ENCODE data around the gene HHAT.
A peak's percentile ranks its signal among the peaks of the same experiment; 100 is the strongest.
"Not testable (repeated sequence)": the region's sequence is repeated elsewhere in the genome, so short reads cannot be mapped to it uniquely, and the experiment has no call there.

The HHAT gene

DNA sequence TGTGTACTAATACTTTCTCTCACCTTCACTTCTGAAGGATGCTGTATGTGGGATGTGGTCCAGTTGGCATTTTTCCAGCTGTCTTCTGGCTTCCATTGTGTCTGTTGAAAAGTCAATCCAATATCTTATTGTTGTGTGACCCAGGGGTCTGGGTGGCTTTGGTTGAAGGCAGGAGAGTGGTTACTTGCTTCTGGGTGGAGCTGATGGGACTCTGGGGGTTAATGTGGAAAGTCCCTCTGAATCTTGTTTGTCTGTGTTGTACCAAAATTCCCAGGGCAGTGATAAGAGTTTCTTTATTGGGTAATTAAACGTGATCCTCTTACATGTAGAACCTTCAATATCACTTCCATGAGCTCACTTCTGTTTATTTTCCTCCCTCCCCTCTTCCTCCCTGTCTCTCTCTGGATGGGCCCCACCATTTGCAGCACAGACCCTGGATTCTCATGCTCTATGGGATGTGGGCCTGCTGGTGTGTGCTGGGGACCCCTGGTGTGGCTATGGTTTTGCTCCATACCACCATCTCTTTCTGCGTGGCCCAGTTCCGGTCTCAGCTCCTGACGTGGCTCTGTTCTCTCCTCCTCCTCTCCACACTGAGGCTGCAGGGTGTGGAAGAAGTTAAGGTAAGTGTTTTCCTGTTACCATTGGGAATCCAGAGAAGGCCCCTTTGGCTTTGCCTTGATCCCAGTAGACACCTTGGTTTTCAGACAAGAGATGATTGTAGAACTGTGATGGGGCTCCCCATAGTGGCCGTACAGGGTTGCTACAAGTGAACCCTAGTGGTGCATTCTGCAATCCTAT, 71.5 kb downstream of the HHAT start:
- DNase-seq = peak; percentile 16 to 19

DNA sequence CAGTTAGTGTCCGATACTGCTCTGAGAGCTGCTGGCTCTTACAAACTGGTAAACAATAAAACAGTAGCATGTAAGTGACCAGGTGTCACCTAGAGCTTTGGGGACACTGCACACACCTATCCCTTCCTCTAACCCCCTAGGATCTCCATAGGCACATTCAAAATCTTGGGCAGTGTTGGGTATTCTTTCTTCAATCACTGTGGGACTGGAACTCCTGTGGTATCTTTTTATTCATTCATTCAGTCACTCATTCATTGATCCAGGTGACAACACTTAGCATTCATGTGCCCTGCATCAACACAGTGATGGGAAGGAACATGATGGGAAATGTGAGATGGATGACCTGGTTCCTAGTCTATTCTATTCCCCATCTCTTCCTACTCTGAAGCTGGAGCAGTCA, 73.9 kb downstream of the HHAT start:
- no peak for DNase-seq

DNA sequence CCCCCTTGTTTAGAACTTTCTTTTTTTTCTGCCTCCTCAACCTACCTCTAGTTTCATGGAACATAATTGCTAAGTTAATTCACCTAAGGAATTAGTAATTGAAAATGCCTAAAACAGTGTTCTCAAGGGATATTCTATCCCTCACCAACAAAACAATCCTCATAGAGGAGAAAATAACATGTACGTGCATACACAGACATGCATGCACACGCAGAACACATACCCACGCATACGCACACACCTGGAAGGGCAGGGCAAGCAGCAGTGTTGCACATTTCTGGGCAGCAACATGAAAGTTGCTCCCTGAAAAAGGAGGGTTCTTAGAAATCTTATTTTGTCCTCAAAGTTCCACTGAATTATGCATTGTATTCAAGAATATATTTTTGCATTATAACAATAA, 76.6 kb downstream of the HHAT start:
- DNase-seq = no peak

DNA sequence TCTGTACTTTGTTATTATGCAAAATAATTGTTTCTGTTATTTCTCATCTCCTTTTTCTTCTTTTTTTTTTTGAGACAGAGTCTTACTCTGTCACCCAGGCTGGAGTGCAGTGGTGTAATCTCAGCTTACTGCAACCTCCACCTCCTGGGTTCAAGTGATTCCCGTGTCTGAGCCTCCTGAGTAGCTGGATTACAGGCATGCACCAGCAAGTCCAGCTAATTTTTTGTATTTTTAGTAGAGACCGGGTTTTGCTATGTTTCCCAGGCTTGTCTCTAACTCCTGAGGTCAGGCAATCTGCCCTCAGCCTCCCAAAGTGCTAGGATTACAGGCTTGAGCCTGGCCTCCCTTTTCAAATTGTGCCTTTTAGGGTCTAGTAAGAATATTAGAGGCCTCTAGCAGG, 77.6 kb downstream of the HHAT start:
- not testable (repeated sequence) for DNase-seq

DNA sequence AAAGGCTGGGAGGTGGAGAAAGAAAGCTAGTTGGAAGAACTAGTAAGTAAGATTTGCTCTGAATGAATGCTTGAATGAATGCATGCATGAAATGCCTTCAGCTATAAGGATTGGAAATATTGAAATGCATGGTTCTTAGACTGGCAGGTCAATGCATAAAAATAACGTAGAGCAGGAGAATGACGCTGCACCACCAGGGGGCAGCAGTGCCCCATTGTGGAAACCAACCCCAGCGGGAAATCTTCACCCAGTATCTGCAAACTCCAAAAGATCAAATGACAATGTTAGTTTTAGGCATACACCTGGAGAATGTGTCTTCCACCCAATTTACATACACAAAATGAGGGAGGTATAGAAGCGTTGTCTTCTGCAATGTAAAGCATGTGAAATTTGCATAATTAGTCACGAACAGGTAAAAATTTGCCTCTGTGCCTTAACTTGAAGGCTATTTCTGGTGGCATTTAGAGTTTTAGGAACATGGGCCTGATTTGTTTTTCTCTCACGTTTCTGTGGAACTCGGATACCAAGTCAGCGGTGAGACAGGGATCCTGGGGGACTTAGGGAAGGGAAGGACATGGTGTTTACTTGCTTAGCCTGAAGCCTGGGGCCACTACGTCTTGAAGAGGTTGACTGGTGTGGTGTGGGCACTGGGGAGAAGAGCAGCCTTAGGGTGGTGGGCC, 78.6 kb downstream of the HHAT start:
- DNase-seq = peak; percentile 32 to 56

DNA sequence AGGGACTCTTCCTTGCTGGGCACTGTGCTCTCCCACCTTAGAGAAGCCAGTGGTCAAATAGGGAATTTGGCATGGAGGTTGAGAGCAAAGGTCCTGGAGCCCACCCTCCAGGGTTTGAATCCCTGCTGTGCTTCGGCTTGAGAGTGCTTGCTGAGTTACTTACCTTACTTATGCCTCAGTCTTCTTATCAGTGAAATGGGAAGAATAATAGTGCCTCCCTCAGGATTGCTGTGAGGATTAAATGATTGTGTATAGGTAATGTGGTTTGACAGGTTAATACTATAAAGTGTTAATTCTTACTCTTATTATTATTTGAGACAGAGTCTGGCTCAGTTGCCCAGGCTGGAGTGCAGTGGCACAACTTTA, 79.2 kb downstream of the HHAT start:
- DNase-seq = no peak

DNA sequence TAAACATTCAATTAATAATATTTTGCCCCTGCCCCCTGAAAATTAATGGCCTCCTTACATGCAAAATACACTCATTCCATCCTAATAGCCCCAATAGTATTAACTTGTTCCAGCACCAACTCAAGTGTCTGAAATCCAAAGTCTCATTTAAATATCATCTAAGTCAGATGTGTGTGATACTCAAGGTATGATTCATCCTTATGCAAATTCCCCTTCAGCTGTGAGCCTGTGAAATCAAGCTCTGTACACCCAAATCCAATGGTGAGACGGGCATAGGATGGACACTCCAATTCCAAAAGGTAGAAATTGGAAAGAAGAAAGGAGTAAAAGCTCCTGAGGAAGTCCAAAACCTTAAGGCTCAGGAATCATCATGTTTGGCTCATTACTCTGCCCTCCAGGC, 83.5 kb downstream of the HHAT start:
- DNase-seq = no peak

DNA sequence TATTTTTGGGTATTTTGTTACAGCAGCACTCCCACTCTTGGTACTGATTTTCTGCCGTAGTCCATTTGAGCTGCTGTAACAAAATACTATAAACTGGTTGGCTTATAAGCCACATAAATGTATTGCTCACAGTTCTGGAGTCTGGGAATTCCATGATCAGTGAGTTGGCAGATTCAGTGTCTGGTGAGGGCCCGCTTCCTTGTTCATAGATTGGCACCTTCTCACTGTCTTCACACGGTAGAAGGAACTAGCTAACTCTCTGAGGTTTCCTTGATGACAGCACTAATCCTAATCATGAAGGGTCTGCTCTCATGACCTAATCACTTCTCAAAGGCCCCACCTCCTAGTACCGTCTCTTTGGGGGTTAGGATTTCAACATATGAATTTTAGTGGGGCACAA, 85.2 kb downstream of the HHAT start:
- no peak for DNase-seq

DNA sequence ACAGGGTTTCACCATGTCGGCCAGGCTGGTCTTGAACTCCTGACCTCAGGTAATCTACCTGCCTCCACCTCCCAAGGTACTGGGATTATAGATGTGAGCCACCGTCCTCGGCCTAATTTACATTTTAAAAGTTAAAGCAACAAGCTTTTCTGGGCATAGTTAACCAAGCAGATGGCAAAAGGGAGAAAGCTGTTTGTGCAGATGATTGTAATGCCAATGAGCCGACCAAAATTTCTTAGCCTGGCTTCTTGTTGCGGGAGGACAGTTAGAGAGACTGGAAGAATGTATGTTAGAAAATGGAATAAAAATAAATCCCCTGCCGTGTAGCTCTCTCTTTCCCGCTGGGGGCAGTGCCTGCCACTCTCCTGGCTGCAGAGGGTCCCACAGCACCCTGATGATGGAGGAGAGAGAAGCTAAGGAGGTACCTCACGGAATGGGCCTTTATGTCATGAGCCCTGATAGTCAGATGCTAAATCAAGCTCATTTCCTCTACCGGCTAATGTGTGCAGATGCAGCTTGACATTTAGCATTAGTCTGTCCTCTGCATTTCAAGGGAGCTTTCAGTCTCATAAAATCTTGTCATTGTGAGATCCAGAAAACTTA, 87.2 kb downstream of the HHAT start:
- DNase-seq = no peak

DNA sequence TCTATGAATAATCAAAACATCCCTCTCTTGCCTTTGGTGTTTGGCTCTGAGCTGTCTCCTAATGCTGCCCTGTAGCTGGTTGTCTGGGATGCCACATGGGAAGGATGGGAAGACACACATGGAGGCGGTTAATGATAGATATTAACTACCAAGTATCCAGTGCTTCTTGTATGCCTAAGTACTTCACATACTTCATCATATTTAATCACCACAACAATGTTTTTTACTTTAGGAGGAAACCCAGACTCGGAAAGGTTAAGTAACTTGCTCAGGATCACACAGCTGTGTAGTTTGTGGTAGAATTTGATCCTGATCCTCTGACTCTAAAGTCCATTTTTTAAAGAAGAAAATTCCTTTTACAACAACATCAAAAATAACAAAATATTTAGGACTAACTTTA, 88.0 kb downstream of the HHAT start:
- no peak for DNase-seq

DNA sequence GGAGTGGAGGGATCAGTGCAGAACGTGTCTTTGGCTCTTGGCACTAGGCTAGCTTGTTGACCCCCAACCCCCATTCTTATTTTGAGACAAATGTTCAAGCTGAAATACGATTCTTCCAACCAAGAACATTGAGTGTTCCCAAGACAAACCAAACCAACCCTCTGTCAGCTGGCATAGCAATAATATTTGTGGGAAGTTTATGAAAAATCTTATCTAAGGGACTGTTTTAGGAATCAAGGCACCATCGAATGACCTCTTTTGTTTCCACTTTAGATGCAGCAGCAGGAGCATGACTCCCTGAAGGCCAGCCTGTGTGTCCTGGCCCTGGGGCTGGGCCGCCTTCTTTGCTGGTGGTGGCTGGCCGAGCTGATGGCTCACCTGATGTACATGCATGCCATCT, 89.2 kb downstream of the HHAT start:
- no peak for DNase-seq

DNA sequence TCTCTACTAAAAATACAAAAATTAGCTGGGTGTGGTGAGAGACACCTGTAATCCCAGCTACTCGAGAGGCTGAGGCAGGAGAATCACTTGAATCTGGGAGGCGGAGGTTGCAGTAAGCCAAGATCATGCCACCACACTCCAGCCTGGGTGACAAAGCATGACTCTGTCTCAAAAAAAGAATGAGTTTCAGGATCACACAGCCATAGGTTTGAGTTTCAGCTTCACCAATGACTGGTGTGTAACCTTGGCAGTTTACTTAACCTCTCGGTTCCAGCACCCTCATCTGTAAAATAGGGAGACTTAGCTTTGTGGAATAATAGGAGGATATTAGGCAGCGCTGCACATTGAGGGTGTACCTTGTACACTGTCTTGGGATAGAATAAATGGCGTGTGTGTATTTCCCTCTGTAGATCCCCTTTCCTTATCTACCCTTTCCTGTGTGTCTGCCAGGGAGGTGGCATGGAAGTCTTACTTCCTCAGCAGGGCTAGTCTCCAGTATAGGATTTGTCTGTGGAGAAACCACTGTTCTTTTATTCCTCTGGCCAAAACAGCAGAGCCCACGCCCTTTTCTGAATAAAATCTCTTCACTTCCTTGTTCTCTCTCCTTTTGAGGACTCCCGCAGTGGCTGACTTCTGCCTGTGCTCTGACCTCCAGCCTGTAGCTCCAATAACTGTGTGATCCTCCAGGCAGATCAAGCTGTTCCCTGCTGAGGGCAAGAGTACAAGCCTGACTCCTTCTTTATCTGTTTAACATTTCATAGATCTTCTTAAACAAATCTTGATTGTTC, 90.4 kb downstream of the HHAT start:
- no peak for DNase-seq

DNA sequence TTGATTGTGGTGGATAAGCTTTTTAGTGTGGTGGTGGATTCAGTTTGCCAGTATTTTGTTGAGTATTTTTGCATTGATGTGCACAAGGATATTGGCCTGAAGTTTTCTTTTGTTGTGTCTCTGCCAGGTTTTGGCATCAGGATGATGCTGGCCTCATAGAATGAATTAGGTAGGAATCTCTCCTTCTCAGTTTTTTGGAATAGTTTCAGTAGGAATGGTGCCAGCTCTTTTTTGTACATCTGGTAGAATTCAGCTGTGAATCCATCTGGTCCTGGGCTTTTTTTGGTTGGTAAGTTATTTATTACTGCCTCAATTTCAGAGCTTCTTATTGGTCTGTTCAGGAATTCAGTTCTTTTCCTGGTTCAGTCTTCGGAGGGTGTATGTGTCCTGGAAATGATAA, 98.0 kb downstream of the HHAT start:
- not testable (repeated sequence) for DNase-seq

DNA sequence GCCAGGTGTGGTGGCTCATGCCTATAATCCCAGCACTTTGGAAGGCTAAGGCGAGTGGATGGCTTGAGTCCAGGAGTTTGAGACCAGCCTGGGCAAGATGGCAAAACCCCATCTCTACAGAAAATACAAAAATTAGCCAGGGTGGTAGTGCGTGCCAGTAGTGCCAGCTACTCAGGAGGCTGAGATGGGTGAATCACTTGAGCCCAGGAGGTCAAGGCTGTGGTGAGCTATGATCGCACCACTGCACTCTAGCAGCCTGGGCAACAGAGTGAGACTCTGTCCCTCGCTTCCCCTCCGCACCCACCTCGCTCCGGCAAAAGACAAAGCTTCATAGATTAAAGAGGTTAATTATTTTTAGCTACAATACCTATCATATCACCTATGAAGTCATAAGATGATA, 100.0 kb downstream of the HHAT start:
- no peak for DNase-seq

DNA sequence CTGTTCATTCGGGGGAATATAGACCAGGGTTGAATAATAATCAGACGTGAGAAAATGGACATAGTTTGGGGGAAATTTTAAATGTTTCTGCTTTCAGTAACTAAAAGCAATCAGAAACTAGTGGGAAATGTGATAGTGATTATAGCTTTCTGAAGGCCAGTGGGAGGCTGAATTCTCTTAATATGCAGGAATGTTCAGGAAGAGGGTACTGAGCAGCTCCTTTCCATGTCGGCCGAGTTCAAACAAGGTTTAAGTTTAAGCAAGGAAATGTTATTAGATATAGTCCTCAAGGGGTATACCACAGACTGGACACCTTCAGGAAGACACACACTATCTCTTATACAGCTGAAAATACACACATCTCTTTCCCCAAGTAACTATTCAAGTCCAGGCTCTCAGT, 105.5 kb downstream of the HHAT start:
- no peak for DNase-seq

DNA sequence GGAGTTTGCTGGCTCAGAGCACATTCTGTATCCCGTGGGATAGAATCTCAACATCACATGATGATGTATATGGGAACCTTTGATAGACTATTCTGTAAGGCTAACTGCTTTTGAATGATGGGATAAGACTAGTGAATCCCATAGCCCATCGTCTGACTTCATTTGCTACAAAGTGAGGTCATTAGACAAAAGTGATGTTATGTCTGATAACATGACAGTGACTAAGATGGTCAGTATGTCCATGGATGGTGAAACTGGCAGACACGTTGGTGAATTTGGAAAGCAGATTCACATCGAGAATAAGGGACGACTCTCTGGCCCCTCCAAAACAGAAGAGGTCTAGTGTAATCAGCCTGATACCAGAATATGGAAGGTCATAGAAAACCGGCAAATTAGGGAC, 108.4 kb downstream of the HHAT start:
- no peak for DNase-seq

DNA sequence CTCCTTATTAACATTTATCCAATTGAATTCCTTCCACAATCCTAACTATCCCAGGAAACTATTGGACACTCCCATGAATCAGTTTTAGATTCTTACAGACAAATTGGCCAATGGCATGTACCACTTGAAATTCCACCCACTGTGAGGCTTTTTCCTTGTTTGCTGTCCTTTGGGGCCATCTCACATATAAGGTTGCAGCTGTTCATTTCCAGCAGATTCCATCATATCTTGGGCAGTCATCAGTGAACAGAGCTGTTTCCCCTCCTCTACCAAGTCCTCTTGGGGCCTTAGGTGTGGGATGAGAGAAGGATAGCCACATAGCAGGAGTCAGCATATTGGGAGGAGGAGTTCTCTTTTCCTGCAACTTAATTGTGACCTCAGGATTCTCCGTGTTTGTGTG, 109.1 kb downstream of the HHAT start:
- no peak for DNase-seq

DNA sequence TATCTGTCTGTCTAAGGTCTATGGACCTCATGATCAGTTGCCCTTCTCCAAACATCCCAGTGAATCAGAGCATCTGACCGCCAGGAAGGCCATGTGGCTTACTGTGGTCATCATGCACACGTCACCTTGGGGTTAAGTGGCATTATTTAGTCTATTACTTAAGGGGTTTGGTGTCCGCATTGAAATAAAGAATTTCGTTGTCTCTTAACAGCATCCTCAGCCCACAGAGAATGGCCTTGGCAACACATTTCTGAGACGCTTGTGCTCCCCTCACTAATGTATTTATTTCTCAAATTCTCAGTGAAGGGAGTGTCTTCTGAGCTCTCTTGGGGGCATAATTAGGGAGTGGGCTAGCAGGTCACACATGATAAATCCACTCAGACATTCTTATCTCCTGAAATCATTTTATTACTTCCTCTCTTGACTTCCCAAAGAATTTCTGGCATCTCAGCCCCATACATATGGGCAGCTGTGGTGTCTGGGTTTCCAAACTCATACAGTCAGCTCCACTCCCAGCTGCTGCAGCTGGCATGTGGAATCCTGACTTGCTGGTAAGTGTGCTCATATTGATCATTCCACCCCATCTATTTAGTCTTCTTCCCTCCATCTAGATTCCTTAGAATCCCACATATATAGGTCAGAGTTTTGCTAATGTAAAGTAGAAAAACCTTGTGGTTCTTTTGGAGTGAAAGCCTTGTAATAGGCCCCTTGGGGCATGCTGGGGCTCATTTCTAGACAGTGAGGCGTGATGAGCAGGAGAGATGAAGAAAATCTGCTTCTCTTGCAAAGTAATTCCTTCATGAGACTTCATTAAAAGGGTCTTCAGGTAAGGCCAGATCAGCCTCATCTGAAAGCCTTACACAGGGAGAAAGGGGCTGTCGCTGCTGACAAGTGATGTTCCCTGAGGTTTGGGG, 110.5 kb downstream of the HHAT start:
- DNase-seq = no peak

DNA sequence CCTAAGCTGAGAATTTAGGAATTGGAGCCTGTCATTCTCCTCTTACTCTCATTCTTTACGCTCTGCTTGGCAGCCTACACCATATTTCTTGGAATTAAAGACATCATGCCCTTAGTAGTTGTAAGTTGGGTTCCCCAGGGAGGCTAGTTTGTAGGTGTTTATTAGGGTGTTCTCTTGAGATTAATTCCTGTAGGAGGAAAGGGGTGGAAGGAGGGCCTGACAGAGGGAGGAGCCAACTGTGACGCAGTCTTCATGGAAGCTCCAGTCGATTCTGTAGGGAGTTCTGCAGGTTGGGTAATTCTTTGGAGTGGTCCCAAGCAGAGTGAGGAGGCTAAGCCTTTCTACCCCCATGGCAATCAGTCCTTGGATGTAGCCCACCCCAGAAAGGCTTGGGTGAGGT, 111.4 kb downstream of the HHAT start:
- no peak for DNase-seq

DNA sequence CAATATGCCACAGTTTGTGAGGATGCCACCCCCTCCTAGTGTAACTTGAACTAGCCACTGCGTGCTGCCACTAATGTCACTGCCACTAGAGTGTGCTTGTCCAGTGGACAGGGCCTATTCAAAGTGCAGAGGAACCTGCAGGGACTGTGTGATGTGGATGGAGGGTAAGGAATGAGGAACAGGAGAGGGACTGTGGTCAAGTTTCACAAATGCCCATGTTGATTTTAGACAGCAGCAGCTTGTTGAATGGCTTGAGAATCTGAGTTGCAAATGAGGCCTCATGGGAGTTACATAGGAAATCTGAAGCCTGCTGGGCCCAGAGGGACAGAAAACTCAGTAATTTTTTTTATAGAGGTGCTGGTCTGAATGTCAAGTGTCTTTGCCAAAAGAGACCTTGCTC, 112.3 kb downstream of the HHAT start:
- DNase-seq = no peak

DNA sequence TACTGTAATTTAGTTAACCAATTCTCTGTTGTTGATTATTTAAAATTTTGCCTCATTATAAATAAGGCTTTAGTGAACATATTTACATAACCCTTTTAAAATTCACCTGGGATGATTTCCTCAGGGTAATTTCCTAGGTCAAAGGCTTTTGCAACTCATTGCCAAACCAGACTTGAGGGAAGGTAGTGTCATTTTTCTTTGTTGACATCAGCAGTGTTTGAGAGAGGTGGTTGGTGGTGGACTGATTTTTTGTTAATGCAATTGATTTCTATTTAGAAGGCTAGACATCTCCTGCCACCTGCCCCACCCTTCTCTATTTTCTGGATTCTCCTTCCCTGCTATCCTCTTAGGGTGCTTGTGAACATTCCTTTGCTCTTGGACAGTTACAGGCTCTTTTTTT, 116.8 kb downstream of the HHAT start:
- no peak for DNase-seq

DNA sequence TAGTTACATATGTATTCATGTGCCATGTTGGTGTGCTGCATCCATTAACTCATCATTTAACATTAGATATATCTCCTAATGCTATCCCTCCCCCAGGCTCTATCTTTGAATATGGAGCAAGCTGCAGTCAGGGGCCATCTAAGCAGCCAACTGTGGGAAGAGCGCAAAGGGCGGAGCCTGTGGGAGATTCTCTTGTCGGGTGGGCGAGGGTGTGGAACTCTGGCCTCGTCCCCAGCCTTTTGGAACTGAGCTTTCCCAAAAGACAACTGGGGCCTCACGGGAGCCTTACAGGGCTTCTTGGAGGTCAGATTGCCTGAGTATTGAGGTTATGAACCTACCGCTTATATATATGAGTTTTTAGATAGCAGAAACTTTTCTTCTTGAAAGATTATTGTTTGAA, 117.2 kb downstream of the HHAT start:
- DNase-seq = no peak

DNA sequence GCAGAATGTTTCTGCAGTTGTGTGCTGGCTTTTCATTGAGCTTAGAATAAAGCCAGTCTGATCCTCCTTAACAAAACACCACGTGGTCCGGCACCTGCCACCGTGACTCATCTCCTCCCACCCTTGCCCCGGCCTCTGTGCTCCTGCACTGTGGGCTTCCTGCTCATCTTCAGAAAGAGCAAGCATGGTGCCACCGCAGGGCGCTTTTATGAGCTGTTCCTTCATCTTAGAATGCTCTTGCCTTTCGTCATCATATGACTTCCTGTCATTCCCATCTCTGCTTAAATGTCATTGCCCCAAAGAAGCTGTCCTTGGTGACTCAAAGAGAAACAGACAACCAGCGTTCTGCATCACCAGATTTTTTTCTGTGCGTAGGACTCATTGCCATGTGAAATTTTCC, 117.8 kb downstream of the HHAT start:
- DNase-seq = no peak
